ENCODE results near the gene AHRR.

AHRR gene

DNA sequence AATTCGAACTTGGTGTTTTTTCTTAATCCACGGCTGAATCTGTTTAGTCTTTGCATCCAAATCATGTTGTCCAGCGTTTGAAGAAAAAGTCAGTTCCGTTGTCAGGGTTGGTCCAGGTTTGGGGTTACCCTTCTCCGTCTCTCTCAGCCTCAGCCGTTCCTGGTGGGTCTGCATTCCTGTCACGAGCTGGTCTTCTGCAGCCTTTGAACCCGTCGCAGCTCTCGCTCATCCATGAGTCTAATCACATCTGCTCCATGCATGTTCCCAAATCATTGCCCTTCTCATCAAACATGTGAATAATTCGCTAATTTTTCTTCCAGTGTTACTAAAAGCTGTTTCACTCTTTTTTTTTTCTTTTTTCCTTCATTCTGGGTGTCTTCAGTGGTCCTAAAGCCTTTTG, 82.5 kb downstream of the AHRR start:
- TF ChIP-seq, protein P1, sequence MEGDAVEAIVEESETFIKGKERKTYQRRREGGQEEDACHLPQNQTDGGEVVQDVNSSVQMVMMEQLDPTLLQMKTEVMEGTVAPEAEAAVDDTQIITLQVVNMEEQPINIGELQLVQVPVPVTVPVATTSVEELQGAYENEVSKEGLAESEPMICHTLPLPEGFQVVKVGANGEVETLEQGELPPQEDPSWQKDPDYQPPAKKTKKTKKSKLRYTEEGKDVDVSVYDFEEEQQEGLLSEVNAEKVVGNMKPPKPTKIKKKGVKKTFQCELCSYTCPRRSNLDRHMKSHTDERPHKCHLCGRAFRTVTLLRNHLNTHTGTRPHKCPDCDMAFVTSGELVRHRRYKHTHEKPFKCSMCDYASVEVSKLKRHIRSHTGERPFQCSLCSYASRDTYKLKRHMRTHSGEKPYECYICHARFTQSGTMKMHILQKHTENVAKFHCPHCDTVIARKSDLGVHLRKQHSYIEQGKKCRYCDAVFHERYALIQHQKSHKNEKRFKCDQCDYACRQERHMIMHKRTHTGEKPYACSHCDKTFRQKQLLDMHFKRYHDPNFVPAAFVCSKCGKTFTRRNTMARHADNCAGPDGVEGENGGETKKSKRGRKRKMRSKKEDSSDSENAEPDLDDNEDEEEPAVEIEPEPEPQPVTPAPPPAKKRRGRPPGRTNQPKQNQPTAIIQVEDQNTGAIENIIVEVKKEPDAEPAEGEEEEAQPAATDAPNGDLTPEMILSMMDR (IDR thresholded peaks at IDR 0.05; ENCODE audit: borderline replicate concordance, insufficient read depth, low read depth, low read length) = no peak
- no peak overlapping the region for H3K4me3 ChIP-seq (ENCODE audit: low read depth, low read length)

DNA sequence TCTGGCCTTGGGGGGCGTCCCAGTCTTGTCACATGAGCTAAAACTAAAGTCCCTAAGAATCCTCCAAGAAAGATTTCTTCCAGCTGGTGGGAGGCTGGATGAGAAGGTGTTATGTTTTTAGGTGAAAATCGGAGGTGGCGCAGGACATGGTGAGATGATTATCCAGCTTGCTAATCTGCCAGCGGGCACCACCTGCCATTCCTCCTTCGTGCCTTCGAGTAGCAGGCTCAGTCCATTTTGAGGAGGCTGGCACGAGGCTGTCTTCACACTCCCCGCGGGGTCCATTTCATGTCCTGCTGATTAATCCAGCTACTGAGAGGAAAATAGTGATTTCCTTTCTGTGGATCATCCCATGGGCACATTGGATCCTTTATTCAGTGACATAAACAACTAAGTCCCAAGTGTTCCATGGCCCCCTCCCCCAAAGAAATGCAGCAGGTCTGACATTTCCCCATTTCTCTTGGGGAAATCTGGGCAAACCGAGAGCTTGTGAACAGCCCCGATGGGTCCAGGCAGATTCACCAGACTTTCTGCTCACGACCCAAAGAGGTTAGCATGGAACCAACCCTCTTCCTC, 83.2 kb downstream of the AHRR start:
- TF ChIP-seq, protein P1 (IDR thresholded peaks at IDR 0.05; ENCODE audit: borderline replicate concordance, insufficient read depth, low read depth, low read length) = no peak

DNA sequence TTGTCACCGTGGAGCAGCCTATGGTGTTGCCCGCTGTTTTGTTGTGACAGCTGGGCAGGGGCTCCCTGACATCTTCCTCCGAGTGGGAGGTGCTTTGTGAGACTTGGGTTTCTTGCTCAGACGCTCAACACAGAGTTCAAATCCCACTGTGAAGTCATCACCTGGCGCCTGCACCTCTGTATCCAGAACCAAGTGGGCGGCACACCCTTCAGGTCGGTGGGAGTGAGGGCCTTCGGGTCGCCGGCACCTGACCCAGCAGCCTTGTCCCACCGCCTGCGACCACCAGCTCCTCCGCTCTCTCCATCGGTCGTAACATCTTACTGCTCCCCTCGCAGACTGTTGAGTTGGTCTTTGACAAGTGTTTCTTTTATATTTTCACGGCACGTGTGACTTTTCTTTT, 83.9 kb downstream of the AHRR start:
- TF ChIP-seq, protein P1 (IDR thresholded peaks at IDR 0.05; ENCODE audit: borderline replicate concordance, insufficient read depth, low read depth, low read length) = no peak

More for the DNA sequence above, 83.2 kb downstream of the AHRR start:
- H3K4me3 ChIP-seq (ENCODE audit: low read depth, low read length) = no peak overlapping the region

DNA sequence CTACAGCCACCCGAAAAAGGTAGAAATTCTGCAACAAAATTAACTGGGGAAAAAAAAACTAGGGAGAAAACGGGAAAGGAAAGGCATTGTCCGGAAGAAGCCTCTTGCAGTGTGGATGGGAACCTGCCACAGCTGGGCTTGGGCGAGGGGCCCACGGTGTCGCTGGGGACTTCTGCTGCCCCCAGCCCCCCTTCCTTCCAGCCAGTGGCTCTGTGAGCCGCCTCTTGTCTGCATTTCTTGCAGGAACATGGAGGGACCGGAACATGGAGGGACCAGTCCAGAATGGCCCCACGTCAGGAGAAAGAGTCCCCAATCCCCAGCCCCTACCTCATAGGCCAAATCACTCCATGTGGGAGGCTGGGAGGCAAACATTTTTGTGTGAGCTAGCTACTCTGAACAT, 84.5 kb downstream of the AHRR start:
- no peak overlapping the region for H3K4me3 ChIP-seq (ENCODE audit: low read depth, low read length)
- TF ChIP-seq, protein P1 (IDR thresholded peaks at IDR 0.05; ENCODE audit: borderline replicate concordance, insufficient read depth, low read depth, low read length) = no peak

More for the DNA sequence above, 83.9 kb downstream of the AHRR start:
- H3K4me3 ChIP-seq (ENCODE audit: low read depth, low read length) = no peak overlapping the region

DNA sequence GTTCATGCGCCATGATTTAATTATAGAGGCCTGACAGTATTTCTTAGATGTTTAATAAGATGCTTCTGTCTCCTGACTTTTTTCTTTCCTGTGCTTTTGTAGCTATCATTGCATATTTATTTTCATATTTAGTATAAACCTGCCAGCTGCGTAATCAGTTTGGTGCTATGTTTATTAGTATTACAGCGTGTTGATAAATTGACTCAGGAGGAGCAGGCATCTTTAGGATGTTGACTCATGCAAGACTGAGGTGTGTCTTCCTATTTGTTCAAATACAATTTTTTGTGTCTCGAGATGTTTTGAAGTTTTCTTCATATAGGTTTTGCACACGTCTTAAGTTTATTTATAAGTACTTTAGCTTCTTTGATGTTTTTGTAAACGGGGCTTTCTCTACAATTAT, 85.5 kb downstream of the AHRR start:
- TF ChIP-seq, protein P1 (IDR thresholded peaks at IDR 0.05; ENCODE audit: borderline replicate concordance, insufficient read depth, low read depth, low read length) = no peak
- no peak overlapping the region for H3K4me3 ChIP-seq (ENCODE audit: low read depth, low read length)

DNA sequence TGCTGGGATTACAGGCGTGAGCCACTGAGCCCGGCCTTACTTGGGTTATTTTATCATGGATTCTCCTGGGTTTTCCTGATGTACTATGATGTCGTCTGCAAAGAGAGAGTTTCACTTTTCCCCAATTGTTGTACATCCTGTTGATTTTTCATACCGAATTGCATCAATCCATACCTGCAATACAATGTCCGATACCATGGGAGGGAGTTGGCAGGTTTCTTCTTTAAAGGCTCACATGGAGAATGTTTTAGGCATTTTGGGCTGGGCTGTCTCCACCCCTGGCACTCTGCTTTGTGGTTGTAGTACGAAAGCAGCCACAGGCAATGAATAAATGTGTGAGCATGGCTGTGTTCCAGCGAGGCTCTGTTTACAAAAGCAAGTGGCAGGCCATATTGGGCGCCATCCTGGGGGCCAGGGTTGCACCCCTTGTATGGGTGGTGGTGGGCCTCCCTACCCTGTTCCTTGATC, 86.3 kb downstream of the AHRR start:
- H3K4me3 ChIP-seq (ENCODE audit: low read depth, low read length) = no peak overlapping the region
- TF ChIP-seq, protein P1 (IDR thresholded peaks at IDR 0.05; ENCODE audit: borderline replicate concordance, insufficient read depth, low read depth, low read length) = no peak

DNA sequence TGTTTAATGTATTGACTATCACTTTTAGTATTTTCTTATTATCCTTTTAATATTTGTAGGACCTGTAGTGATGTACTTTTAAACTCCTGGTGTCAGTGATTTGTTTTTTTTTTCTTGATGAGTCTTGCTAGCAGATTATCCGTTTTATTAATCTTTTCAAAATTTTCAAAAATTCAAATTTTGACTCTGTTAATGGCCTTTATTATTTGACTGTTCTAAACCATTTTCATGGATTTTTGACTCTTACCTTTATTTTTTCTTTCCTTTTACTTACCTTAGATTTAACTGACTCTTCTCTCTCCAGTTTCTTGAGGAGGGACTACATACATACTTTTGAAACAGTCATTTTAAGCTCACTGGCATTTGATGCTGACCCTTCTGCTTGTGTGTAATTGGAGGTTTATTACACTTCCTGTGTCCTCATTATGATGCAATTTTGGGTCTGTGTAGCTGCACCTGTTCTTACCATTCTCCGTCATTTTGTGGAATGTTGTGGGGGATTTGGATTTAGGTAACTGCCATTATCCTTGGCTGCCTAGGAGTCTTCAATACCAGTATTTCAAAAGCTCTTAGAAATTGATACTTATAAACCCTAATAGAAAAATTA, 89.5 kb downstream of the AHRR start:
- TF ChIP-seq, protein P1 (IDR thresholded peaks at IDR 0.05; ENCODE audit: borderline replicate concordance, insufficient read depth, low read depth, low read length) = no peak
- no peak overlapping the region for H3K4me3 ChIP-seq (ENCODE audit: low read depth, low read length)
